ENCODE results near the gene YAF2.

The YAF2 gene

GRCh38 chr12:42141981-42142606 is 96.0 kb downstream of the YAF2 start:
- no peak for DNase-seq

GRCh38 chr12:42140901-42141300 is 97.1 kb downstream of the YAF2 start:
- DNase-seq, result no peak

DNA sequence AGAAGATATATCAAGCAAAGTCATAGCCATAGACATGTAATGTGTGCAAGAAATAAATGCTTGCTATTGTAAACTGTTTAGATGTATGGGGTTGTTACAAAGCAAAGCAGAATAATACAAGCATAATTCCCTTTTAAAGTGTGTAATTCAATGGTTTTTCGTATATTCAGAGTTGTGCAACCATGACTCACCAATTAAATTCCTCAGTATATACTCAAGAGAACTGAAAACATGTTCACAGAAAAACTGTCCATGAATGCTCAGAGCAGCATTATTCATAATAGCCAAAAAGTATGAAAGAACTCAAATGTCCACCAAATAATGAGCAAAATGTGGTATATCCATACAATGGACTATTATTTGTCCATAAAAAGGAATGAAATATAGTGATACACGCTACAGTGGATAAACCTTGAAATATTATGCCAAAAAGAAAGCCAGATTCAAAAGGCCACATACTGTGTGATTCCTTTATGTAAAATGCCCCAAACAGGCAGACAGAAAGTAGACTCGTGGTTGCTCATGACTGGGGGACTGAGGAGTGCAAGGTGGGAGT is 102.7 kb downstream of the YAF2 start:
- no peak for DNase-seq

DNA sequence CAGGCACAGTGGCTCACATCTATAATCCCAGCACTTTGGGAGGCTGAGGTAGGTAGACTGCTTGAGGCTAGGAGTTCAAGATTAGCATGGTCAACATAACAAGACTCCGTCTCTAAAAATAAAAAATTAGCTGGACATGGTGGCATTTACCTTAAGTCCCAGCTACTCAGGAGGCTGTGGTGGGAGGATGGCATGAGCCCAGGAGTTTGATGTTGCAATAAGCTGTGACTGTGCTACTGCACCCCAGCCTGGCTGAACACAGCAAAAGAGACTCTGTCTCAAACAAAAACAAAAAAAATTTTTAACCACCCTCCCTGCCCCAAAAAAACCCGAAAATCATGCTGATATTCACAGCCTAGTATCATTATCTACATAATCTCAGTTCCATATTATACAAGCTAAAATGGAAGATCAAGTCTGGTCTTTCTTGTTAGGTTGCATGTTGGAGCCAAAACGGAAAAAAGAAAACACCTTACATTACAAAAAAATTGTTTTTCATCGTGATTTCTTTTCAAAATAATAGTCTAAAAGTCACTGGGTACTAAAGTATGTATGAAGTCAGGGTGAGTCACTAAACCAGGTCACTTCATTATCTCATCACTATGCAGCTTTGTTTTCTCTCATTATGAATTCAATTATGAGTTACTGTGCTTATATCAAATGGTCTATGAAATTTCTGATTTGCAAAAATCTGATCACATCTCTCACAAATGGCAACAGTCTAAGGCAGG is 107.2 kb downstream of the YAF2 start:
- no peak for DNase-seq

DNA sequence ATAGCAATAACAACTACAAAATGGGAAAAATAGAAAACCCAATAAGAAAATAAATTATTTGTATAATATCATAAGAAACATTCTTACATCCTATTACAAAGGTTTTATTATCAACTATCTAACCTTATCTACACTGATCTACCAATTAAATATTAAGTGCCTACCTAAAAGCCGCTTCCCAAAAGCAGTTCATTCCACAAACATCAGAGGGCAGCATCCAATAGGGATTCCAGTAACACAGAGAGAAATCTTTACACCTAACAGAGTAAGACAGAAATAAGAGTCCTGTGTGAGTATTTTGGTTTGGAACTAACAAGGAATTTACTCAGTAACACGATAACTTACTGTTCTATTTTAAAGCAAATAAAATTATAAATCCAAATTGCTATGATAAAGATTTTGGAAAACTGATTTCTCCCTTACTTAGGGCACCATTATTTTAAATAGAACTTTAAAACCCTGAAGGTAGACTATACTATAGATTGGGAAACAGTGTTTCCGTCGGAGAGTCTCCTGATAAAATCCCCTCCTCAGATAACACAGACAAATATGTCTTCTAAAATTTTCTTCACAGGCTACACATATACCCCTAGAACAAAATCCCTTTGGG is 108.3 kb downstream of the YAF2 start:
- DNase-seq, result no peak

DNA sequence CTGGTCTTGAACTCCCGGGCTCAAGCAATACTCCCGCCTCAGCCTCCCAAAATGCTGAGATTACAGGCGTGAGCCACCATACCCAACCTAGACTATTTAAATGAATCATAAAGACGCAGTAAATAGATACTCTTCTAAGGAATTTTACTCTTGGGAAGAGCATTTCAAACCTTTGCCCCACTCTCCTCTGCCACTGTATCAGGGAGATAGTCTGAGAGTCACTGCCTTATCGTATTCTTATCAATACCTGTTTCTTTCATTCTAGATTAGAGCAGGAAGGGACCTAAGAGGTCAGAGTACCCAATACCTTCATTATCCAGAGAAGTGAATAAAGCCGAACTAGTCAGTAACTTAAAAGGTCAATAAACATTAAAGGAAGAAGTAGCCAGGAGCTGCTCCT is 109.2 kb downstream of the YAF2 start:
- DNase-seq, result no peak

DNA sequence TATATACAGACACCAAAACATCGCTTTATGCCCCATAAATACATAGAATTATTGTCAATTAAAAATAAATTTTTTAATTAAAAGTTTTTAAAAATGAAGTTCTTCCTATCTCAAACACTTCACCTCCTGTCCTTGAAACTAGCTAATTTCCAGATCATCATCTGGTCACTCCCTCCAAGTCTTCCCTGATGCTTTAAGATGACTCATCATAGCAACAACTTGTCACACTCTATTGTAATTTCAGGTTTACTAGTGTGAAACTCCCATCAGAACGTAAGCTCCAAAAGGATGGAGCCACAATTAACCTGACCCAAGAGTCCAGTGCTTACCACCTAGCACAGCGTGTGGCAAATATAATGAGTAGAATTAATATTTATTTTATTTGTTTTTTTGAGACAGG is 109.7 kb downstream of the YAF2 start:
- no peak for DNase-seq

- no peak for DNase-seq
These were observed 111.1 kb downstream of the YAF2 start for GRCh38 chr12:42126963-42127362.

DNA sequence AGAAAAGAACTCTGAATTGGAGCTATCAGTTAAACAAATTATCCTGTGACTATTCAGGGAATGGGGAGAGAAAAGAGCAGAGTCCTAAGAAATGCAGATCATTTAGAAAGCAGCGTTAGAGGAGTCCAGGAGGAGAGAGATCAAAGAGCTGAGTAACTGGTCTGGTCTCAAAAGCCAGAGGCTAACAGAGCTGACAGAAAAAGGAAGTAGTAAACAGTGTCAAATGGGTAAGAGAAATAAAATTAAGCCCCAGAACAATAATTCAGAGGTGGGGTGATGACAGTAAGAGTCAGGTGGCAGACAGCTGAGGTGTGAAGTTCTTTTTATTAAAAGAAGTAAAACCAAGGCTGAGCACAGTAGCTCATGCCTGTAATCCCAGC is 112.7 kb downstream of the YAF2 start:
- no peak for DNase-seq

- no peak for DNase-seq
These were observed 113.2 kb downstream of the YAF2 start for GRCh38 chr12:42124764-42125387.

- no peak for DNase-seq
These were observed 118.9 kb downstream of the YAF2 start for GRCh38 chr12:42119085-42119633.

DNA sequence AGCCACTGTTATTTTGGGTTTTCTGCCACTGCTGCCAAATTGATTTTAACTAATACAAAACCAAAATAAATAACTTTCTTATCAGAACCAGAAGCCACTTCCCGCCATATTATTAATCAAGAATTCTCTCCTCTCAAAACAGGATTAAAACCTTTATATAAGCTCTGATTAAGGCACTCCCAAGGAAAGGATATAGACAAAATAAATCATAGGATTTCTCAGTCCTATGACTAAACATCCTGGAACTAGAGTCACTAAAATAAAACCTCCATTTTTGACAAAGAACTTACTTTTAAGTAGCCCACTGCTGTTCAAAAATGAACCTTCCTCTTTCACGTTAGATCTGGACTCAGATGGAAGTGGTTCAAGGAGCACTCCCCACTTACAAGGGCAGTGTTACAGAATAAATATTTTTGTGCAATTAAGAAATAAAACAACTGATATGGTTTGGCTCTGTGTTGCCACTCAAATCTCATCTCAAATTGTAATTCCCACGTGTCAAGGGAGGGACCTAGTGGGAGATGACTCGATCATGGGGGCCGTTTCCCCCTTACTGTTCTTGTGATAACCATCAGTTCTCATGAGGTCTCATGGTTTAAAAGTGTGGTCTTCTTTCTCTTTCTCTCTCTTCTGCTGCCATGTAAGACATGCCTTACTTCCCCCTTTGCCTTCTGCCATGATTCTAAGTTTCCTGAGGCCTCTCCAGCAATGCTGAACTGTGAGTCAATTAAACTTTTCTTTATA is 119.7 kb downstream of the YAF2 start:
- no peak for DNase-seq

DNA sequence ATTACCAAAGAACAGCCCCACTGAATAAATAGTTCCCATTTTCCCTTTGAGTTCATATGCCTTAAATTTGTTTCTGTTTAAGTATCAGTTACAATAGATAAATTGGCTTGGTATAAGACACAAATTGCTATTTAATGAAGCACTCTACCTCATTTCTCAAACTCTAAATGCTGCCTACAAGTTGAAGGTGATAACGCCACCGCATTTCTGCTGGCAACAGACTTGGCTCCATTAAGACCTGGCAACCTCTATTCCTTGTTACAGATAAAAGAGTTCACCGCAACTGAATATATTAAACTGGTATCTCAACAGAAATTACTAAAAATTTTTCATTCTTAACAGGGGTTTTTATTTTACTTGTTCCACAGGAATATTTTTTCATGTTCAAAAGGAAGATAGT is 129.0 kb downstream of the YAF2 start:
- no peak for DNase-seq

Measured in activated CD4-positive, alpha-beta T cell treated with anti-CD3 and anti-CD28 coated beads, Interleukin-2, amount 50 U/mL, for 48 hours (primary cell).